Left ventricle myocardium inferior (tissue), 1 donor: ENCODE results near the gene SLC22A12. TPM values are rescaled to one million over a fixed set of nuclear protein-coding genes. Genes with fewer than 3 reads are reported as not detected.

Experiments
- DNase-seq: peaks from one replicate; pipeline ENCODE4 v3.0.0-alpha.2; 2020
- H3K27ac ChIP-seq: fragments of 200-600 bp; replicated peaks from 2 replicates; pipeline ENCODE4 v1.8.0; 2021
- H3K27me3 ChIP-seq: fragments of 200-600 bp; 2 replicates; pipeline ENCODE4 v1.8.0; 2021; ENCODE audit warnings: low read depth
- H3K36me3 ChIP-seq: fragments of 200-600 bp; 2 replicates; pipeline ENCODE4 v1.8.0; 2021
- H3K4me1 ChIP-seq: fragments of 200-600 bp; 2 replicates; pipeline ENCODE4 v1.8.0; 2021
- H3K4me3 ChIP-seq: fragments of 200-600 bp; 2 replicates; pipeline ENCODE4 v1.8.0; 2021; ENCODE audit warnings: mild to moderate bottlenecking, moderate library complexity
- H3K9me3 ChIP-seq: fragments of 200-600 bp; replicated peaks from 2 replicates; pipeline ENCODE4 v1.8.0; 2021
- CTCF ChIP-seq: fragments of 200-600 bp; IDR thresholded peaks from 2 replicates; pipeline ENCODE4 v1.8.0; 2021; ENCODE audit warnings: antibody characterized with exemption, mild to moderate bottlenecking, borderline replicate concordance
- intact Hi-C: fragments of 100-400 bp; cut with micrococcal nuclease; formaldehyde crosslinking; loops from one replicate; pipeline ENCODE4 v1.11.0; 2022
- total RNA-seq: library from RNA; stranded (reverse); fragmentation: NEBNext Ultra II Directional; extraction: Animal tissue kit (Norgen Biotek cat#: 25700); gene quantifications from one replicate; pipeline ENCODE4 v1.2.1, GENCODE V29; 2021
- donor health status: DM: no; HTN: yes; CAD: no; lungs with severe emphysema.

The SLC22A12 gene
- total RNA-seq, 1 donor from 2014 or later, result not detected

GRCh38 chr11:64631675-64632074 lies 40.7 kb downstream of the SLC22A12 start:
- no peaks in the 10 kb centered on the region for H3K4me1 ChIP-seq
- TF ChIP-seq CTCF, result no peak
- intact Hi-C loops, result no loop called here
- H3K27me3 ChIP-seq, result peaks cover 77% of the 10 kb centered on the region
- DNase-seq, result no peak
- H3K9me3 ChIP-seq, result no peaks in the 10 kb centered on the region
- no peaks in the 10 kb centered on the region for H3K36me3 ChIP-seq
- no peak overlapping the region for H3K4me3 ChIP-seq
- H3K27ac ChIP-seq, result no peak overlapping the region

- TF ChIP-seq CTCF, result no peak
- DNase-seq, result no peak
- Histone ChIP-seq H3K4me1 (no peaks in the 10 kb centered on the region), H3K4me3 (no peak overlapping the region), H3K9me3 (no peaks in the 10 kb centered on the region), H3K36me3 (no peaks in the 10 kb centered on the region), H3K27me3 (peaks cover 80% of the 10 kb centered on the region), H3K27ac (no peak overlapping the region)
- intact Hi-C loops, result no loop called here
These were observed 41.2 kb downstream of the SLC22A12 start for GRCh38 chr11:64632237-64632636.

GRCh38 chr11:64632654-64633053 lies 41.6 kb downstream of the SLC22A12 start:
- Histone ChIP-seq H3K9me3 (no peaks in the 10 kb centered on the region), H3K4me1 (no peaks in the 10 kb centered on the region), H3K36me3 (no peaks in the 10 kb centered on the region), H3K27me3 (peaks cover 80% of the 10 kb centered on the region), H3K4me3 (no peak overlapping the region), H3K27ac (no peak overlapping the region)
- no peak for TF ChIP-seq CTCF
- DNase-seq, result no peak
- intact Hi-C loops, result no loop called here

GRCh38 chr11:64633555-64634159 lies 42.6 kb downstream of the SLC22A12 start:
- no peak overlapping the region for H3K27ac ChIP-seq
- no peaks in the 10 kb centered on the region for H3K9me3 ChIP-seq
- intact Hi-C loops, result no loop called here
- H3K4me3 ChIP-seq, result no peak overlapping the region
- peaks cover 80% of the 10 kb centered on the region for H3K27me3 ChIP-seq
- no peak for TF ChIP-seq CTCF
- H3K36me3 ChIP-seq, result no peaks in the 10 kb centered on the region
- DNase-seq, result no peak
- peaks cover 6% of the 10 kb centered on the region for H3K4me1 ChIP-seq

- no peak for DNase-seq
- no peak overlapping the region for H3K27ac ChIP-seq
- no peaks in the 10 kb centered on the region for H3K9me3 ChIP-seq
- no peaks in the 10 kb centered on the region for H3K36me3 ChIP-seq
- peak overlapping the region; percentile 41 for H3K4me3 ChIP-seq
- H3K27me3 ChIP-seq, result peaks cover 91% of the 10 kb centered on the region
- no peak for TF ChIP-seq CTCF
- peaks cover 6% of the 10 kb centered on the region for H3K4me1 ChIP-seq
- intact Hi-C loops, result no loop called here
These were observed 46.5 kb downstream of the SLC22A12 start for GRCh38 chr11:64637334-64638017.
